ENCODE results near the gene WDR70.

DNA sequence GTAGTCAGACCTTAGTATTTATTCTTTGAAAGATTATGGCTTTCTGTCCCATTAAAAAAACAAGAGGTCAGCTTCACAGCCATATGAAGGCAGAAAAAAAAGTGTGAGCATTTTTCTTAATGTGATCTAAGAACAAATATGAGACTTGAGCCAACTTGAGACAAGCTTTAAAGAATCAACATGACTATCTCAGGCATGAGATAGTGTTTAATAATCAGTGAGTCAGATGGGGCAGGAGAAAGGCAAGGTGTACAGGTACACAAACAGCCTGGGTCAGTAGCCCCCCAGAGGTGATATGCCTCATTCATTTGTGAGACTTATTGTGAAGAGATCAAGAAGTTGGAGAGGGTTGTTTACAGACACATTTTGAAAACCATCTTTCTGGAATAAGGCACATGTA lies 377.1 kb downstream of the WDR70 start:
- no peak for TF ChIP-seq RFX5 (IDR thresholded peaks at IDR 0.05; ENCODE audit: low read depth, low read length)
- TF ChIP-seq, protein P1, sequence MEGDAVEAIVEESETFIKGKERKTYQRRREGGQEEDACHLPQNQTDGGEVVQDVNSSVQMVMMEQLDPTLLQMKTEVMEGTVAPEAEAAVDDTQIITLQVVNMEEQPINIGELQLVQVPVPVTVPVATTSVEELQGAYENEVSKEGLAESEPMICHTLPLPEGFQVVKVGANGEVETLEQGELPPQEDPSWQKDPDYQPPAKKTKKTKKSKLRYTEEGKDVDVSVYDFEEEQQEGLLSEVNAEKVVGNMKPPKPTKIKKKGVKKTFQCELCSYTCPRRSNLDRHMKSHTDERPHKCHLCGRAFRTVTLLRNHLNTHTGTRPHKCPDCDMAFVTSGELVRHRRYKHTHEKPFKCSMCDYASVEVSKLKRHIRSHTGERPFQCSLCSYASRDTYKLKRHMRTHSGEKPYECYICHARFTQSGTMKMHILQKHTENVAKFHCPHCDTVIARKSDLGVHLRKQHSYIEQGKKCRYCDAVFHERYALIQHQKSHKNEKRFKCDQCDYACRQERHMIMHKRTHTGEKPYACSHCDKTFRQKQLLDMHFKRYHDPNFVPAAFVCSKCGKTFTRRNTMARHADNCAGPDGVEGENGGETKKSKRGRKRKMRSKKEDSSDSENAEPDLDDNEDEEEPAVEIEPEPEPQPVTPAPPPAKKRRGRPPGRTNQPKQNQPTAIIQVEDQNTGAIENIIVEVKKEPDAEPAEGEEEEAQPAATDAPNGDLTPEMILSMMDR (IDR thresholded peaks at IDR 0.05 in 2 of 3, conservative IDR thresholded peaks at IDR 0.05 in 1 of 3; ENCODE audit: control insufficient read depth in 2 of 3, extremely low read depth in 1 of 3, insufficient read depth in 1 of 3, low read depth in 3 of 3, low read length in 3 of 3) = no peak
- no peak for TF ChIP-seq SREBF2 (IDR thresholded peaks at IDR 0.05; ENCODE audit: low read length)
- TF ChIP-seq RBBP5 (conservative IDR thresholded peaks at IDR 0.05) = no peak
- no peak for TF ChIP-seq CBFB (IDR thresholded peaks at IDR 0.05; ENCODE audit: low read depth)
- no peak for TF ChIP-seq FOS (IDR thresholded peaks at IDR 0.05; ENCODE audit: borderline replicate concordance, extremely low read depth, insufficient read length)
- TF ChIP-seq KLF5 (IDR thresholded peaks at IDR 0.05; ENCODE audit: partially characterized antibody) = no peak
- no peak for TF ChIP-seq ZNF274 (IDR thresholded peaks at IDR 0.05; ENCODE audit: insufficient read depth, insufficient read length)
- no peak for TF ChIP-seq TAF1 (IDR thresholded peaks at IDR 0.05; ENCODE audit: borderline replicate concordance, low read depth, low read length)
- TF ChIP-seq ATF7 (IDR thresholded peaks at IDR 0.05; ENCODE audit: low read depth) = no peak
- no peak for TF ChIP-seq POLR2A (IDR thresholded peaks at IDR 0.05; ENCODE audit: low read depth, low read length)
- TF ChIP-seq, protein P2, sequence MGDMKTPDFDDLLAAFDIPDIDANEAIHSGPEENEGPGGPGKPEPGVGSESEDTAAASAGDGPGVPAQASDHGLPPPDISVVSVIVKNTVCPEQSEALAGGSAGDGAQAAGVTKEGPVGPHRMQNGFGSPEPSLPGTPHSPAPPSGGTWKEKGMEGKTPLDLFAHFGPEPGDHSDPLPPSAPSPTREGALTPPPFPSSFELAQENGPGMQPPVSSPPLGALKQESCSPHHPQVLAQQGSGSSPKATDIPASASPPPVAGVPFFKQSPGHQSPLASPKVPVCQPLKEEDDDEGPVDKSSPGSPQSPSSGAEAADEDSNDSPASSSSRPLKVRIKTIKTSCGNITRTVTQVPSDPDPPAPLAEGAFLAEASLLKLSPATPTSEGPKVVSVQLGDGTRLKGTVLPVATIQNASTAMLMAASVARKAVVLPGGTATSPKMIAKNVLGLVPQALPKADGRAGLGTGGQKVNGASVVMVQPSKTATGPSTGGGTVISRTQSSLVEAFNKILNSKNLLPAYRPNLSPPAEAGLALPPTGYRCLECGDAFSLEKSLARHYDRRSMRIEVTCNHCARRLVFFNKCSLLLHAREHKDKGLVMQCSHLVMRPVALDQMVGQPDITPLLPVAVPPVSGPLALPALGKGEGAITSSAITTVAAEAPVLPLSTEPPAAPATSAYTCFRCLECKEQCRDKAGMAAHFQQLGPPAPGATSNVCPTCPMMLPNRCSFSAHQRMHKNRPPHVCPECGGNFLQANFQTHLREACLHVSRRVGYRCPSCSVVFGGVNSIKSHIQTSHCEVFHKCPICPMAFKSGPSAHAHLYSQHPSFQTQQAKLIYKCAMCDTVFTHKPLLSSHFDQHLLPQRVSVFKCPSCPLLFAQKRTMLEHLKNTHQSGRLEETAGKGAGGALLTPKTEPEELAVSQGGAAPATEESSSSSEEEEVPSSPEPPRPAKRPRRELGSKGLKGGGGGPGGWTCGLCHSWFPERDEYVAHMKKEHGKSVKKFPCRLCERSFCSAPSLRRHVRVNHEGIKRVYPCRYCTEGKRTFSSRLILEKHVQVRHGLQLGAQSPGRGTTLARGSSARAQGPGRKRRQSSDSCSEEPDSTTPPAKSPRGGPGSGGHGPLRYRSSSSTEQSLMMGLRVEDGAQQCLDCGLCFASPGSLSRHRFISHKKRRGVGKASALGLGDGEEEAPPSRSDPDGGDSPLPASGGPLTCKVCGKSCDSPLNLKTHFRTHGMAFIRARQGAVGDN (IDR thresholded peaks at IDR 0.05) = no peak
- no peak for TF ChIP-seq SRF (IDR thresholded peaks at IDR 0.05; ENCODE audit: low read depth in 2 of 2, low read length in 2 of 2)
- TF ChIP-seq HDGF (IDR thresholded peaks at IDR 0.05) = no peak

Measured in GM12878 (cell line).